ENCODE measurements around the gene NIT1. TPM values are rescaled to one million over a fixed set of nuclear protein-coding genes. Genes with fewer than 3 reads are reported as not detected.
A peak's percentile ranks its signal among the peaks of the same experiment; 100 is the strongest.

Gene NIT1
- total and polyA plus RNA-seq, 2 of the 13 experiments (the other 11 are each of a cell fraction or from before 2014, with no cell fraction given), result 22.7 to 31.0 TPM

GRCh38 chr1:161165742-161166668 lies 48.1 kb downstream of the NIT1 start, which contains the start of gene PPOX (continued):
- TF ChIP-seq ZNF569 (CRISPR knock-in tag; IDR thresholded peaks at IDR 0.05; ENCODE audit: borderline replicate concordance) (0 out of 2 replicates have a peak, but pooled peaks have one; percentile 72), MXD4 (CRISPR knock-in tag; IDR thresholded peaks at IDR 0.05) (peak; percentile 71; the same call in 1 of the 2 replicates), DPF2 (CRISPR knock-in tag; IDR thresholded peaks at IDR 0.05; ENCODE audit: borderline replicate concordance, low read depth) (no peak), EZH2 (conservative IDR thresholded peaks at IDR 0.05; ENCODE audit: low read depth, low read length) (no peak), XRCC5 (optimal IDR thresholded peaks at IDR 0.05; ENCODE audit: low read length) (peak; percentile 94), FOXP1 (IDR thresholded peaks at IDR 0.05) (no peak), FOXP1 (CRISPR knock-in tag; IDR thresholded peaks at IDR 0.05) (no peak), ZNF143 (CRISPR knock-in tag; IDR thresholded peaks at IDR 0.05) (0 out of 2 replicates have a peak, but pooled peaks have one; percentile 33), GPN1 (CRISPR knock-in tag; IDR thresholded peaks at IDR 0.05; ENCODE audit: borderline replicate concordance) (no peak), ETS1 (CRISPR knock-in tag; IDR thresholded peaks at IDR 0.05) (no peak), ZNF660 (CRISPR knock-in tag; IDR thresholded peaks at IDR 0.05; ENCODE audit: borderline replicate concordance, low read depth) (no peak), AHDC1 (CRISPR knock-in tag; IDR thresholded peaks at IDR 0.05; ENCODE audit: borderline replicate concordance) (no peak), DZIP1 (CRISPR knock-in tag; IDR thresholded peaks at IDR 0.05) (0 out of 2 replicates have a peak, but pooled peaks have one; percentile 10), FOXC1 (CRISPR knock-in tag; IDR thresholded peaks at IDR 0.05; ENCODE audit: borderline replicate concordance) (0 out of 2 replicates have a peak, but pooled peaks have one; percentile 71), ATF5 (CRISPR knock-in tag; IDR thresholded peaks at IDR 0.05; ENCODE audit: low read depth) (no peak), SP4 (CRISPR knock-in tag; IDR thresholded peaks at IDR 0.05) (peak; percentile 84), SOX13 (IDR thresholded peaks at IDR 0.05) (no peak), SOX13 (CRISPR knock-in tag; conservative IDR thresholded peaks at IDR 0.05 in 1 of 2, IDR thresholded peaks at IDR 0.05 in 1 of 2) (no peak; a peak in 1 of 4 replicates), NFIC (IDR thresholded peaks at IDR 0.05; ENCODE audit: low read length) (no peak)
